SK-N-MC (cell line): ENCODE data around the gene SLC9C1.

ENCODE experiments used
- EZH2 ChIP-seq: fragments of 200-600 bp; sonication (generic); IDR thresholded peaks from one replicate; pipeline ENCODE4 v1.6.1; 2017; ENCODE audit warnings: antibody characterized with exemption
- POLR2AphosphoS5 ChIP-seq: IDR thresholded peaks from 2 replicates; pipeline ENCODE4 v1.6.1; 2012; ENCODE audit warnings: mild to moderate bottlenecking, low read depth, low read length, borderline replicate concordance

GRCh38 chr3:112321867-112322652 lies 28.0 kb upstream of the SLC9C1 start:
- no peak for TF ChIP-seq POLR2AphosphoS5
- no peak for TF ChIP-seq EZH2
